NOMO-1 treated with DMSO at 0.1 percent for 48 hours (cell line): ENCODE data around the gene PLGRKT.
"Not testable (repeated sequence)": the region's sequence is repeated elsewhere in the genome, so short reads cannot be mapped to it uniquely, and the experiment has no call there.

Source experiments
- DNase-seq: peaks from one replicate; lab custom pipeline; 2025; ENCODE audit not compliant: unreplicated experiment; lab: John Stamatoyannopoulos, UW

Gene PLGRKT

DNA sequence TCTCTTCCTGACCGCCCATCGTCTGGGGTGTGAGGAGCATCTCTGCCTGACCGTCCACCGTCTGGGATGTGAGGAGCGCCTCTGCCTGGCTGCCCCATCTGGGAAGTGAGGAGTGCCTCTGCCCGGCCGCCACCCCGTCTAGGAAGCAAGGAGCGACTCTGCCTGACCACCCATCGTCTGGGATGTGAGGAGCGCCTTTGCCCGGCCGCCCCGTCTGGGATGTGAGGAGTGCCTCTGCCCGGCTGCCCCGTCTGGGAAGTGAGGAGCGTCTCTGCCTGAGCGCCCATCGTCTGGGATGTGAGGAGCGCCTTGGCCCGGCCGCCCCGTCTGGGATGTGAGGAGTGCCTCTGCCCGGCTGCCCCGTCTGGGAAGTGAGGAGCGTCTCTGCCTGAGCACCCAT is 4.4 kb downstream of the PLGRKT start:
- not testable (repeated sequence) for DNase-seq

DNA sequence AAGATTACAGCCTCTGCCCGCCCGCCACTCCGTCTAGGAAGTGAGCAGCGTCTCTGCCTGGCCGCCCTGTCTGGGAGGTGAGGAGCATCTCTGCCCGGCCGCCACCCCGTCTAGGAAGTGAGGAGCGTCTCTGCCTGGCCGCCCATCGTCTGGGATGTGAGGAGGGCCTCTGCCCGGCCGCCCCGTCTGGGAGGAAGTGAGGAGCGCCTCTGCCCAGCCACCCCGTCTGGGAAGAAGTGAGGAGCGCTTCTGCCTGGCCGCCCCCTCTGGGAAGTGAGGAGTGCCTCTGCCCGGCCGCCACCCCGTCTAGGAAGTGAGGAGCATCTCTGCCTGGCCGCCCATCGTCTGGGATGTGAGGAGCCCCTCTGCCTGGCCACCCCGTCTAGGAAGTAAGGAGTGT is 4.8 kb downstream of the PLGRKT start:
- DNase-seq = not testable (repeated sequence)

- DNase-seq = no peak
These were observed 6.8 kb downstream of the PLGRKT start for GRCh38 chr9:5430912-5431311.

- no peak for DNase-seq
These were observed 7.7 kb downstream of the PLGRKT start for GRCh38 chr9:5429873-5430564.

GRCh38 chr9:5428794-5429528 is 8.8 kb downstream of the PLGRKT start:
- DNase-seq = no peak

- DNase-seq = no peak
These were observed 9.6 kb downstream of the PLGRKT start for GRCh38 chr9:5428172-5428571.

- DNase-seq = no peak
These were observed 10.7 kb downstream of the PLGRKT start for GRCh38 chr9:5427005-5427404.

GRCh38 chr9:5425006-5425628 is 12.6 kb downstream of the PLGRKT start:
- DNase-seq = peak; percentile 4

DNA sequence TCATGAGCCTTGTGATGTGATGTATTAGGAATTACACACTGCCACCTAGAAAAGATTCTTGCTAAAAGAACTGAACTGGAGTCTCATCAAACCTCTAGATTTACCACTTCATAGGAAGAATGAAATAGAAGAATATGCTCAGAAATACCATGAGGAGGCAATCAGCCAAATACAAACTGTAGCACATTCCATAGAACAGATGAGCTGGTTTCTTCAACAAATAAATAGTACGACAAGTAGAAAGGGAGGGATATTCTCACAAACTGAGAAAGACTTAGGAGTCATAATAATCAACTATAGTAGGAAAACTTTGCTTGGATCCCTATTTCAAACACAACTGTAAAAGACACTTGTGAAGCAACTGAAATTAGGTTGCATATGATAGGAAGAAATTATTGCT is 15.4 kb downstream of the PLGRKT start:
- DNase-seq = no peak

DNA sequence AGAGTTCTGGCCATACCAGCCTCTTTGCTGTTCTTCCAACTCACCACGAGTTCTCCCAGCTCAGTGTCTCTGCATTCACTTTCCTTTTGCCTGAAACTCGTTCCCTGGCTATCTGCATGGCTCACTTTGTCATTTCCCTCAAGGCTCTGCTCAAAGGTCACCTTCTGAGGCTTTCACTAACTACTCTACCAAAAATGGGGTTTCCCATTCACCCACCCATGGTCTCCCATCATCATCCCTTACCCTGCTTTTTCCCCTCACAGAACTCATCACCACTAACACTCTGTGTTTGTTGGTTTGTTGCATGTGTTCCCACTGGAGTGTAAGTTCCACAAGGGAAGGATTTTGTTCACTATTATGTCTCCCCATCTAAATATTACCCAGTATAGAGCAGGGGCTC is 16.6 kb downstream of the PLGRKT start:
- DNase-seq = no peak

GRCh38 chr9:5419987-5420386 is 17.7 kb downstream of the PLGRKT start:
- peak; percentile 5 for DNase-seq

DNA sequence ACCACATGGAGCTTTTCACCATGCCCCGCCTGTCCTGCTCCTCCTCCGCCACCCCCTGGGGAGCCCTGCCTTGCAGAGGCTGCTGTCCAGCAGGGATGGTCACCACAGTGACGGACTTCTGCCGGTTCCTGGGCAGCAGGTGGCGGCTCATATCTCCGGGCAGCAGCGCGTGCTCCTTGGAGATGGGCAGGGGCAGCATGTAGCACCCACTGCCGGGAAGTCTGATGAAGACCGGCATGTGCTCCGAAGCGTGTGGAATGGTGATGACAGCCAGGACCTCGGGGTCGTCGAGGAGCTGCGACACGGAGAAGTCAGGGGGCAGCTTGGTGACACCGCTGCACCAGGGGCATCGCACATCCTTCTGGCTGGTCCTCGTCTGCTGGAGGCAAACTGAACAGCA is 19.2 kb downstream of the PLGRKT start:
- no peak for DNase-seq

DNA sequence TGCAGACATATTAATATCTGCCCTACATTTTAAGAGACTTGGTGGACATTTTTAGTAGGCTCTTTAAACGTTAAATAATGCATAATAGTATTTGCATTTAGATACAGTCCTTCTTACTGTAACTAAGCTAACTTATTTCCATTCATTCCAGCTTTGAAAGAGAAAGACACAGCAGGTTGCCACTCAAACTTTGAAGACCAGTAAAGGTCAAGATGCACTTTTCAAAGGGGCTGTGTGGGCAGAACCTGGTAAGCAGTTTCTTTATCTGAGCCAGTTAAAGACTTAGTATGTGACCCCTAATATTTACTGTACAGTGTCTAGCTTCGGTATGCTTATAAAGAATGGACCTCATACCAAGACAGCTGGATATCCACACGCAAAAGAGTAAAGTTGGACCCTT is 20.8 kb downstream of the PLGRKT start:
- DNase-seq = no peak

GRCh38 chr9:5408596-5408995 is 29.1 kb downstream of the PLGRKT start:
- no peak for DNase-seq

DNA sequence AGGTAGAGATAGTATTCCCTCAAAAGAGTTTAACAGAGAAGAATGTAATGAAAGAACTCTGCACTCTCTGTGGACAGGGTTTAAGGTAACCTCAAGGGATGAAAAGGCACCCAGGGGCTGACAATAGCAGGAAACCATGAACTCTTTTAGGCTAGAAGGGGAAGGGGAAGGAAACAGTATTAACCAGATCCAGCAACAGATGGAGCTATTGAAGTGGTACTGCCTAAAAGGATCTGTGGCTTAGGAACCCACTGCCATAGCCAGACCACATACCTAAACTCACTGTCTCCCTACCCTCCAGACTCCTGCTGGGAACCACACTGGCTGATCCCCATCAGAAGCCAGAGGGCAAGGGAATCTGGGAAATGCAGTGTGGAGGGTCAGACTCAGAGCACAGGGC is 35.5 kb downstream of the PLGRKT start:
- DNase-seq = no peak

DNA sequence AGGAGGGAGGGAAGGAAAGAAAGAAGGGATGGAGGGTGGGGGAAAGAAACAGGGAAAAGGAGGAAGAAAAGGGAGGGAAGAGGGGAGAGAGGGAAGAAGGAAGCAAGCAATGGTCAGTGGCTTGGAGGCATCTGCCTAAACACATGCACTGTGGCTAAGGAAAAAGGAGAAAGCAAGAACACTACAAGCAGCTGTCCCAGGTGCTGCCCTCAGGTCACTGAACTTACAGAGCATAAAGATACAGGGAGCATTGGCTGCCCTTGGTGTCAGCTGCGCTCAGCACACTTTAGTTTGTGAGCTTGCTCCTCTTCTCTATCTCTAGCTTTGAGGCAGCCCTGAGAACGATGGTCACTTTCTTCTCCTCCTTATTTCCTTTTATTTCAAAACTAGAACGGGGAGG is 40.2 kb downstream of the PLGRKT start:
- not testable (repeated sequence) for DNase-seq

- DNase-seq = no peak
These were observed 42.3 kb downstream of the PLGRKT start for GRCh38 chr9:5395428-5395827.

GRCh38 chr9:5393976-5394375 is 43.7 kb downstream of the PLGRKT start:
- DNase-seq = not testable (repeated sequence)

- DNase-seq = no peak
These were observed 44.2 kb downstream of the PLGRKT start for GRCh38 chr9:5393497-5393896.

DNA sequence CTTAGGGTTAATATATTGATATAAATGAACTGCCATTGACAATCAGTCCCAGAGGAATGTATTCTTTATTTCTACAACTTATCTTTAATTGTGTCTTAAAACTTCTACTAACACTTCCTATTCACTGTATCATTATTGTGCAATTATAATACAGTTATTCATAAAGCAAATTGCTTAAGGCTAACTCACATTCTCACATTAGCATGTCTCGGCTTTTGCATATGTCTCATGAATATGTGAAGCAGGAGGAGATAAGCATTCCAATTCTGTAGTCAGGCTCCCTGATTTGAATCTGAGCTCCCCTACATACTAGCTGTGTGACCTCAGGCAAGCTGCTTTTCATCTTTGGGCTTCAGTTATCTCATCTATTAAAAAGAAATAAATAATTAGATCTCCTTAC is 45.4 kb downstream of the PLGRKT start:
- no peak for DNase-seq

GRCh38 chr9:5389109-5389732 is 48.5 kb downstream of the PLGRKT start:
- peak; percentile 48 for DNase-seq
